Measurements from ENCODE around the gene ZFP2. TPM values are rescaled to one million over a fixed set of nuclear protein-coding genes. Genes with fewer than 3 reads are reported as not detected.
A peak's percentile ranks its signal among the peaks of the same experiment; 100 is the strongest.
"Not testable (repeated sequence)": the region's sequence is repeated elsewhere in the genome, so short reads cannot be mapped to it uniquely, and the experiment has no call there.

The ZFP2 gene
- total RNA-seq (2014; rRNA removed; shearing (Covaris generic)) = not detected in 2 replicates

DNA sequence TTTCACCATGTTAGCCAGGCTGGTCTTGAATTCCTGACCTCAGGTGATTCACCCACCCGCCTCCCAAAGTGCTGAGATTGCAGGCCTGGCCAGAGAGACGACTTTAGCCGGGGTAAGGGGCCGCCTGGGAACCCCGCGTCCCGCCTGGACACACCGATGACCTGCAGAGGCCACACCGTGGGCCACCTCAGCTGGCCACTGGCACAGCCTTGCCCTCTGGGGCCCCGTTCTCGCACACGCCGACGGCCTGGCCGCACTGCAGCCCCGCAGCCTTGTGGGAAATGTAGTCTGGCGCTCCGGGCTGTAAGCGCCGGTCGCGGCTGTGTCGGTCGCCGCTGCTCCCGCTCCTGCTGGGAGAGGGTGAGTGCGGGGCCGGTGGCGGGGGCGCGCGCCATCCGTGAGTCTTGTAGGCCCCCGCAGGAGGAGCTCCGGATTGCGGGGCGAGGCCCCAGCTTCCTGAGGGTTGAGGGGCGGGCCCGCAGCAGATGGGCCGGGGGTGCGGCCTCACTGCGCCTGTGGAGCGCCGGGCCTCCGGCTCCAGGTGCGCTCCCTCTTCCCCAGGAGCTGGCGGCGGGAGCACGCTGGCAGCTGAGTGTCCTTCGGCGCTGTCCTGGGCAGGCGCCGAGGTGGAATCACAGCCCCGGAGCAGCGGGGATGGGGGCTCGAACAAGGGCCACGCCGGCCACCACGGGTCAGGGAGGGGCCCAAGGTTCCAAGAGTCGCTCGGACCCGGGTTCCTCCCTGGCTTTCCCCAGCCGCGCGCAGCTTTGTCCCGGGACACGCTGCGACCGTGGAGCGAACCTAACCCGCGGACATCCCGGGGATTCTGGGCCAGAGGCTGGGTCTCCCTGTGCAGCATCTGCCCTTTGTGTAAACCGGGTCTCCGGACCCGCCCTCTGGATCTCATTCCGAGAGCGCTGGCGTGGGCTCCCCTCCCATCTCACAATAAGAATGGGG is at the start of gene ZFP2:
TSS of gene ZFP2 (plus strand) at position 299 of the 957 bp plus-strand sequence. CDS start 35,401 bp downstream, outside the sequence.
- no peak for DNase-seq (ENCODE audit: low spot score)

DNA sequence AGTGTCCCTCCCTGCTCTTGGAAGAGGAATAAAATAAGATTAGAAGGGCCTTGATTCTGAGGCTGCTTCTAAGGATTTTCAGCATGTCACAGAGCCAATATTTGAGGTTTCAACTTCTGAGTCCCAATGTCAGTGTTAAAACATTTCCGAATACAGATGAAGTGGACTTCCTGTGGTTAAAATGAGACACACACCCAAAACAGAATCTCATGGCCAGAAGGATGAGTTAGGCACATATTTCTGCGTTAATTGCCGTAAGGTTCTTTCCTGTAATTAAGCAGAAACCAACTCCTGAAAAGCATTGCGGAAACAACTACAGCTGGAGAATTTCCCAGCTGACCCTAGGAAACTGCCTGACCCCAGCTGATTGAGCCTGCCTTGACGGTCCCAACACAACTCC is 46.4 kb upstream of the ZFP2 start:
- DNase-seq (ENCODE audit: low spot score) = no peak

DNA sequence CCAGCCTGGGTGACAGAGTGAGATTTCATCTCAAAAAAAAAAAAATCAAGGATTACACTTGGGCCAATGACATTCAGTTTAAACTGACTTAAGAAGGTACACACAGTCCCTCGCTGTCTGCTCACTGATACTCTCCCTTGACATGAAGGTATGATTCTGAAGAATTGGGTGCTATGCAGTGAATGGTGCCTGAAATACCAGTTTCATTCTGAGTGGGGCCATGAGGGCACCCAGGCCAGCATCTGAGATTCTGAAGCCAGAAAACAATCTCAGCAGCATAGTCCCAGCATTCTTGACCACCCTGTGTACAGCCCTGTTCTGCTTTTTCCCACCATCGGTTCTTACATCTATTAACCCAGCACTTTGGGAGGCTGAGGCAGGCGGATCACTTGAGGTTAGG is 43.8 kb upstream of the ZFP2 start:
- no peak for DNase-seq (ENCODE audit: low spot score)

DNA sequence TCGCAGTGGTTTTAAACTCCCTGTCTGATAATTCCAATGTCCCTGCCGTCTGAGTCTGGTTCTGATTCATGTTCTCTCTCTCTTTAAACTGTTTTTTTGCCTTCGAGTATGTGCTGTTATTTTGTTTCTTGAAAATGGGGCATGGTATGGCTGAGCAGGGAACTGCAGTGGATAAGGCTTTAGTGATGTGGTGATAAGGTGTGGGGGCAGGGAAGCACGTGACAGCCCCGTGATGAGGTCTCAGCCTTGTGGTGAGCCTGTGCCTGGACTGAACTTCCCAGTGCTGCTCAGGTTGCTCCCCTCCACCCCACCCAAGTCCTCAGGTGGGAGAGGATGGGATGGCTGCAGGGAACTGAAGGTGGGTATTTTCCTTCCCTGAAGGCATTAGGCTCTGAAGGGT is 41.4 kb upstream of the ZFP2 start:
- DNase-seq (ENCODE audit: low spot score) = no peak

DNA sequence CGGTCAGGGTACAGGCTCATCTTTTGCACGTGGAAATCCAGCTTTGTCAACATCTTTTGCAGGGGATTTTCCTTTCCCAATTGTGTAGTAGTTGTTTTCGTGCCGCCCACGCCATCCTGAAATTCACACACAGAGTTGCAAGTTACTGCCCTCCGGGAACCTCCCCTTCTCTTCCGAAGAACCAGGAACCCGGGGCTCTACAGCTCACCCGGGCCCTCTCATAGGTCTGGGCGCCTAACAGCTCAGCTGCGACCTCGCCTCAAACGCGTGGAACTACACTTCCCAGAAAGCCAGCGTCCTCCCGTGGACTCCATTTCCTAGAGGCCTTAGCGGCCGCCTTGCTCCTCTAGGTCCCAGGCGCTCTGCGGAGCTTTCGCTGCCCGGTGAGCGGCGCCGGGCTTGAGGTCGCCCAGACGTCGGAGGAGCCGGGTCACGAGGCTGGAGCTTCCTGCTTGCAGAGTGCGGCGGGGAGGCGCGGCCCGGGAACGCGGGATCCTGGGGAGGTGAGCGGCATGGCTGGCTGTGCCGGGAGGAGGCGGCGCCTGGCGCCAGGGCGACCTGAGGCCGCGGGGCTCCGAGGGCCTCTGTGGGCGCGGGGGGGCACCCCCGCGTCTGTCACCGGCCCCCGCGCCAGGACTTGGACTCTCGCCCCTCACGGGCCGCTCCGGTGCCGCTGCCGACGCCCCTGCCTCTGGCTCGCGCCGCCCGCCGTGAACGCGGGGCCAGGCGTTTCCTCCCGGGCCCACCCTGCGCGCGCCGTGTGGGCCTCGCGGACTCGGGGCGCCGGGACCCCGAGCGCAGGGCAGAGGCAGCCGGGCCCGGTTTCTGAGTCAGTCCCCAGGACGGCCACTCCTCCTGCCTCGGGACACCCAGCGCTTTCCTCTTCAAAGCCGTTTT is 35.8 kb upstream of the ZFP2 start, which contains the start of gene ZNF354B:
TSS of gene ZNF354B (plus strand) at position 329 of the 897 bp plus-strand sequence. CDS start 1,095 bp downstream, outside the sequence.
- peak; percentile 77 for DNase-seq (ENCODE audit: low spot score)

DNA sequence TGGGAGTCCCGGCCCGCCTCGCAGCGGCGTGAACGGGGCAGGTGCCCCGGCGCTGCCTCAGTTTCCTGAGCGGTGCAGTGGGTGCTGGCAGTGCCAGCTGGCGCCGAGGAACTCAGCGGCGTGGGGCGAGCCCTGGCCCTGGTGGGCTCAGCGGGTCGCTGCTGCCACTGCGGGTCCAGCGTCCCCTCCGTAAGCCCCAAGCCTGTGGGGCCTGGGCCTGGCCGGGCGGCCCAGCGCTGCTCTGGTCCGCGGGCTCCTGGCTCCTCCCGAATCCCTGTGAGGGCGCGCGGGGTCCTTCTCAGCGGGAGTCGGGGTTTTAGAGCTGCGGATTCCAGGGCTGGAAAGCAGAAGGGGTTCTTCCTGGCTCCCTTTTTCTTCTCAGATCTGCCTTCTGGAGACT is 35.1 kb upstream of the ZFP2 start:
- DNase-seq (ENCODE audit: low spot score) = not testable (repeated sequence)

DNA sequence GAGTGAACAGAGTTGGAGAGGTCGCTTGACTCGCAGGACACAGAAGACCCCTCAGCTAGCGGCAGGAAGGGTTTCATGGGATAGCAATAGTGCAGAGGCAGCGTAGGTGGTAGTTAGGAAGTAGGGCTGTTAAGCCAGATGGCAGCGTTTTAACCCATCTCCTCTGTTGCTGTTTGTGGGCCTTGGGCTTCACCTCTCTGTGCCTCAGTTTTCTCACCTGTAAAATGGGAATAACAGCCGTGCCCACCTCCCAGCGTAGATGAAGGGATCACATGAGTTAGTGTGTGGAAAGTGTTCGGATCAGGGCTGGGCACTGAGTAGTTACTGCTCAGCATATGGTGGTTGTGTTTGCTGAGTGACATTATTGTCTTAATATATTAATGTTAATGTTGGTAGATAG is 34.1 kb upstream of the ZFP2 start:
- DNase-seq (ENCODE audit: low spot score) = no peak

DNA sequence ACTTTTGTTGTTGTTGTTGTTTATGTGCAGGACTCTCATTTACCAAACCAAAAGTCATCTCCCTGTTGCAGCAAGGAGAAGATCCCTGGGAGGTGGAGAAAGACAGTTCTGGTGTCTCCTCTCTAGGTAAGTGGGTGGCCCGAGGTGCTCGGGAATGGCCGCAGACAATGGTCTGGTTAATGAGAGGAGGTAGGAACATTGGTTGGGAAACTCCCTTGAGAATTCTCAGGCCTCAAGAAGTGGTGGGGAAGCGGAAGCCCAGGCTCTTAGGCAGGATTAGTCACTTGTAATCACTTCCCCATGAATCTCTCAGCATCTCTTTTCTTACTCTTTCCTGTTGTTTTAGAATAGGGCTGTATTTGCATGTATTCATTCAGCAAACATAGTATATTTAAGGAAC is 28.8 kb upstream of the ZFP2 start:
- DNase-seq (ENCODE audit: low spot score) = no peak

DNA sequence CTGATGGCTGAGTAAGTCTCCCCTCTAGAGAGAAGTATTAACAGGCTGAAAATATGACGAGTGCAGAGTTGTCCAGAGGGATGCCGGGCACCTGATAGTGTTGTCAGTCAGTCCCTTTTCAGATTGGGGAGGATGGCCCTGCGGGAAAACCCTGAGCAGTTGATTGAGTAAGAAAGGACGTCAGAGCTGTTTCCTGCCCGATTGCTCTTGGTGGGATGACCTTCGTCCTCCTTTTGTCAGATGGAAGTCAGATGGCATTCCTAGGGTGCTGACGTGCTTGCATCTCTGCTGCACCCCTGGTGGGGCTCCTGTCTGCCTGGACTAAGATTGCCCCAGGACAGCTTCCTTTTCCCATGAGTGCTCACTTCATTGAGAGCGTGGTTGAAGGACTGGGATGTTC is 26.1 kb upstream of the ZFP2 start:
- no peak for DNase-seq (ENCODE audit: low spot score)

DNA sequence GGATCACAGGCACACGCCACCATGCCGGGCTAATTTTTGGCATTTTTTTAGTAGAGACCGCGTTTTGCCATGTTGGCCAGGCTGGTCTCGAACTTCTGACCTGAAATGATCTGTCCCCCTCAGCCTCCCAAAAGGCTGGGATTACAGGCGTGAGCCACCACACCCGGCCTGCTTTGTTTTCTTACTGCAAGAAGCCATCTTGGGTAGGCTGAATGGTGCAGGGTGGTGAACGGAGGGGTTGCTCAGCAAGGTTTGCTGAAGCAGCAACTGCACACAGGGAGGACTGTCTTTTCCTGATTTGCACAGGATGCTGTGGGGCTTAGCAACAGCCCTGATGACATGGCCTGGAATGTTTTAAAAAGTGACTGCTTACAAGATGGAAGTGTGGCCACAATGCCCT is 25.3 kb upstream of the ZFP2 start:
- no peak for DNase-seq (ENCODE audit: low spot score)

DNA sequence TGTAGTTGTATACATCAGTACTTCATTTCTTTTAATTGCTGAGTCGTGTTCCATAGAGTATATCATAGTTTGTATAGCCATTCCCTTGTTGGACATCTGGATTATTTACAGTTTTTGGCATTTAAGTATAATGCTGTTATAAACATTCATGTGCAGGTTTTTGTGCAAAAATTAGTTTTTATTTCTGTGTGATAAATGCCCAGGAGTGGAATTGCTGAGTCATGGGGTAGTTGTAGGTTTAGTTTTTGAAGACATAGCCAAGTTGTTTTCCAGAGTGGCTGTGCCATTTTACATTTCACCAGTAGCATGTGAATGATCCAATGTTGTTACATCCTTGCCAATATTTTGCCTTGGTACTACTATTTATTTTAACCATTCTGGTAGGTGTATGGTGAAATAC is 23.4 kb upstream of the ZFP2 start:
- DNase-seq (ENCODE audit: low spot score) = no peak

DNA sequence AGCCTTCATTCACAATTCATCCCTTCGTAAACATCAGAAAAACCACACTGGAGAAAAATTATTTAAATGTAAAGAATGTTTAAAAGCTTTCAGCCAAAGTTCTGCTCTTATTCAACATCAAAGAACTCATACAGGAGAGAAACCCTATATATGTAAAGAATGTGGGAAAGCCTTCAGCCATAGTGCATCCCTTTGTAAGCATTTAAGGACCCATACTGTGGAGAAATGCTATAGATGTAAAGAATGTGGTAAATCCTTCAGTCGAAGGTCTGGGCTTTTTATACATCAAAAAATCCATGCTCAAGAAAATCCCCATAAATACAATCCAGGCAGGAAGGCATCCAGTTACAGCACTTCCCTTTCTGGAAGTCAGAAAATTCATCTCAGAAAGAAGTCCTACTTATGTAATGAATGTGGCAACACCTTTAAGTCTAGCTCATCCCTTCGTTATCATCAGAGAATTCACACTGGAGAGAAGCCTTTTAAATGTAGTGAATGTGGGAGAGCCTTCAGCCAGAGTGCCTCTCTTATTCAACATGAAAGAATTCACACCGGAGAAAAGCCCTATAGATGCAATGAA is 12.5 kb upstream of the ZFP2 start:
- DNase-seq (ENCODE audit: low spot score) = not testable (repeated sequence)

DNA sequence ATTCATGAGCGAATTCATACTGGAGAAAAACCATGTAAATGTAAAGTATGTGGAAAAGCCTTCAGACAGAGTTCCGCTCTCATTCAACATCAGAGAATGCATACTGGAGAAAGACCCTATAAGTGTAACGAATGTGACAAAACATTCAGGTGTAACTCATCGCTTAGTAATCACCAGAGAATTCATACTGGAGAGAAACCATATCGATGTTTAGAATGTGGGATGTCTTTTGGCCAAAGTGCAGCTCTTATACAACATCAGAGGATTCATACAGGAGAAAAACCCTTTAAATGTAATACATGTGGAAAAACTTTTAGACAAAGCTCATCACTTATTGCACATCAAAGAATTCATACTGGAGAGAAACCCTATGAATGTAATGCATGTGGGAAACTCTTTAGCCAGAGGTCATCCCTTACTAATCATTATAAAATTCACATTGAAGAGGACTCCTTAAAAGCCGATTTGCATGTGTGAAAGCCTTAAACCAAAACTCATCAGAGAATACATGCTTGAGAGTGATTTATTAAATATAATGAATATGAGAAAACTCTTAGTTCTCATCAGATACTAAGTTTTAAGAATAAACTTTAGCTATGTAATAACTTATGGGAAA is 11.8 kb upstream of the ZFP2 start:
- no peak for DNase-seq (ENCODE audit: low spot score)

DNA sequence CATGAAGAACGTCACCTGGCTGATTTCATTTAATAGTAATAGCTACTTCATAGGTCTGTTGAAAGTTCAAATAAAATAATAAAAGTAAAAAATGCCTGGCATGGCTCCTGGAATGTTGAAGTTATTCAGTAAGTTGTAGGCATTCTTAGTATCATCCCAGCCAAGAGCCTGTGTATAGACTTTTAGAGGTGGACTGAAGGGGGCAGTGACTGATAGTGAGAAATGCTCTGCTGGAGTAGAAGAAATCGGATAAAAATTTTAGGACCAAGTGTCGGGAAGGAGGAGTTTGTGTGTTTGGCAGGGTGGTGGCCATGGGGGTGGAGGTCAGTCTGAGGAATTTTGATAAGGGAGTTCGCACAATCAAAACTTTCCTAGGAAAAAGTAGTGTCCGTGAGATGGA is 3.6 kb downstream of the ZFP2 start:
- no peak for DNase-seq (ENCODE audit: low spot score)

DNA sequence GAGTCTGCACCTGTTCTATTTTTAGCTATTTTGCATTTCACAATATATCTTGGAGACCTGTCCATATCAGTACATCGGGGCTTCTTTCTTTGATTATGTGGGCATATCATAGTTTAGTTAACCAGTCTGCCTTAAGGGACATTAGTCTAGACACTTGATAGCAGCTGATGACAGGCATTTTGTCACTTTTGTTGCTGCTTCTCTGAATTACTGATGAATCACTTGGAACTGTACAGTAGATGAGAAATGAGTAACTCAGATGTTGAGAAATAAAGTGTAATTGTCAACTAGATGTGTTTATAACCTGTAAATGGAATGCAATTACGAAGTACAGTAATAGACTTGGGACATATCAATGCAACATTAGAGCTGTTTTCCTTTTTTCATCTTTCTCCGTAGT is 7.1 kb downstream of the ZFP2 start:
- DNase-seq (ENCODE audit: low spot score) = no peak

DNA sequence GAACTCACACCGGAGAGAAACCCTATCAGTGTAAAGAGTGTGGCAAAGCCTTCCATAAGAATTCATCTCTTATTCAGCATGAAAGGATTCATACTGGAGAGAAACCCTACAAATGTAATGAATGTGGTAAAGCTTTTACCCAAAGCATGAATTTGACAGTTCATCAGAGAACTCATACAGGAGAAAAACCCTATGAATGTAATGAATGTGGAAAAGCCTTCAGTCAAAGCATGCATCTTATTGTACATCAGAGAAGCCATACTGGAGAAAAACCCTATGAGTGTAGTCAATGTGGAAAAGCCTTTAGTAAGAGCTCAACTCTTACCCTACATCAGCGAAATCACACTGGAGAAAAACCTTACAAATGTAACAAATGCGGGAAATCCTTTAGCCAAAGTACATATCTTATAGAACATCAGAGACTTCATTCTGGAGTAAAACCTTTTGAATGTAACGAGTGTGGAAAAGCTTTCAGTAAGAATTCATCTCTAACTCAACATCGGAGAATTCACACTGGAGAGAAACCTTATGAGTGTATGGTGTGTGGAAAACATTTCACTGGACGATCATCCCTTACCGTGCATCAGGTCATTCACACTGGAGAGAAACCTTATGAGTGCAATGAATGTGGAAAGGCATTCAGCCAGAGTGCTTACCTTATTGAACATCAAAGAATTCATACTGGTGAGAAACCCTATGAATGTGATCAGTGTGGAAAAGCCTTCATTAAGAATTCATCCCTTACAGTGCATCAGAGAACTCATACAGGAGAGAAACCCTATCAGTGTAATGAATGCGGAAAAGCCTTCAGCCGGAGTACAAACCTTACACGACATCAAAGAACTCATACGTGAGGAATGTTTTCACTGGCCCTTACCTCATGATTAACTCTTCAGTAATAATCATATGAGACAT is 36.4 kb downstream of the ZFP2 start:
- DNase-seq (ENCODE audit: low spot score) = no peak

DNA sequence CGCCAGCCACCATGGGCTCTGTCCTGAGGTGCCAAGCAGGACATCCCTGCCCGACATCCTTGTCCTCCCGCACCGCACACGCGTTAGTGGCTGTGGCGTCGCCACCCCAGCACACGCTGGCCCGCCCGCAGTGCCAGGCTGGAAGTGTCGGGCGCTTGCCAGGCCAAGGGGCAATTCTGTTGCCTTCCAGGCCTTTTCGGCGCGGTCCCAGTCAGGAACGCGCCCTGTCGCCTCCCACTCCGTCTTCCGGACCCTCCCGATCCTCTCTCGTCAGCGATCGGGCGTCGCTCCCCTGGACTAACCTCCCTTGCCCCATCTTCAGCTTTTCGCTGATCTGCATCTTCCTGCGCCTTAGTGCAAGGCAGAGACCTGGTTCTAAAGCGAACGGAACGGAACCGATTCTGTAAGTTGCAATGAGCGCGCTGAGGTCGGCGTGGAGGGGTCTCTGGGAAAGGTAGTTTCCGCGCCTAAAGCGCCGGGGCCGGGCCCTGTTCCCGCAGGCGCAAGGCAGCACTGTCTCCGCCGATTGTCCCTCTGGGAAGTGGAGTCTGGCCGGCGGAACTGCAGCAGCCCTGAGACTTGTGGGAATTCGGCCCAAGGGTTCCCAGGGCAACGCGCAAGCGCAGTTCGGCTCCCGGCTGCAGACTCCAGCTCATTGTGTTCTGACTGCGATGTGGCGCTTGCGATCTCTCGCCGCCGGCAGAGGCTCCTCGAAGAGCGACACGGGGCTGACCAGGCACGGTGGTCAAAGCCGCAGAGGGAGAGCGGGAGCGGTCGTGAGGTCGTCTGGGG is 45.1 kb downstream of the ZFP2 start, which contains the start of gene ZNF454:
TSS of gene ZNF454 (plus strand) at position 630 of the 792 bp plus-strand sequence. CDS start 1,594 bp downstream, outside the sequence.
- DNase-seq (ENCODE audit: low spot score) = no peak

DNA sequence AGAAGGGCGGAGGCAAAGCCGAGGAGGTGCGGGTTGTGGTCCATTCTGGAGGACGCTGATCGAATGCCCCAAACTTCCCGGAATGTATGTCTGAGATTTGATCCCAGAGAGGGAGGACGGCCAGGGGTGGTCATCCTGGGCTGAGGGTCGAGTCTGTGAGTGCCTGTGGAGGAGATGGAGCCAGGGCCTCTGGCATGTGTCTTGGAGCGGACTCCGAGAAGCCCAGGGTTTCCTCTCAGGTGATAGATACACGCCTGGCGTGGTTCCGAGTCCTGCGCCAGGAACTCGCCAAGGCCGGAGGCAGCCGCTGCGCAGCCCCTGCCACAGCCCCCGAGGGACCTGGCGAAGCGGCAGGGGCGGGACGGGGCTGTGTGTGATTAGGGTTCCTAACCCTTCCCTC is 45.6 kb downstream of the ZFP2 start:
- no peak for DNase-seq (ENCODE audit: low spot score)

DNA sequence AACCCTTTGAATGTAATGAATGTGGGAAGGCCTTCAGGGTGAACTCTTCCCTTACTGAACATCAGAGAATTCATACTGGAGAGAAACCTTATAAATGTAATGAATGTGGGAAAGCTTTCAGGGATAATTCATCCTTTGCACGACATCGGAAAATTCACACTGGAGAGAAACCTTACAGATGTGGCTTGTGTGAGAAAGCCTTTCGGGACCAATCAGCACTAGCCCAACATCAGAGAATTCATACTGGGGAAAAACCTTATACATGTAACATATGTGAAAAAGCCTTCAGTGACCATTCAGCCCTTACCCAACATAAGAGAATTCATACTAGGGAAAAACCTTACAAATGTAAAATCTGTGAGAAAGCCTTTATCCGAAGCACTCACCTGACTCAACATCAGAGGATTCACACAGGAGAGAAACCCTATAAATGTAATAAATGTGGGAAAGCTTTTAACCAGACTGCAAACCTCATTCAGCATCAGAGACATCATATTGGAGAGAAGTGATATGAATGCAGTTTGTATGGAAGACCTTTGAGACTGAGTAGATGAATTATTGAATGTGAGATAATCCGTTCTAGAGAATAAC is 69.8 kb downstream of the ZFP2 start:
- no peak for DNase-seq (ENCODE audit: low spot score)
